Stimulated activated CD4-positive, alpha-beta T cell treated with anti-CD3 and anti-CD28 coated beads, Interleukin-4, amount 100 ng/mL, for 24 hours (primary cell): ENCODE results near the gene GTF3A.

Experiments used
- DNase-seq: peaks from one replicate; pipeline ENCODE4 v3.0.0-alpha.2; 2020

Gene GTF3A

GRCh38 chr13:27449936-27450828, 25.8 kb downstream of the GTF3A start, which contains the start of gene MTIF3:
MTIF3 (minus strand) TSS chr13:27450564; CDS start chr13:27440448, 10,116 bp downstream.
- peak; percentile 96 for DNase-seq

GRCh38 chr13:27450921-27451471, 26.6 kb downstream of the GTF3A start:
- DNase-seq: peak; percentile 28

- DNase-seq: no peak
These were observed 31.0 kb downstream of the GTF3A start for GRCh38 chr13:27455331-27455855.

GRCh38 chr13:27461940-27462584, 37.6 kb downstream of the GTF3A start:
- no peak for DNase-seq

- no peak for DNase-seq
These were observed 39.1 kb downstream of the GTF3A start for GRCh38 chr13:27463500-27463899.

- no peak for DNase-seq
These were observed 41.2 kb downstream of the GTF3A start for GRCh38 chr13:27465611-27466010.

GRCh38 chr13:27466513-27466912, 42.1 kb downstream of the GTF3A start:
- no peak for DNase-seq

GRCh38 chr13:27470075-27470820, 45.8 kb downstream of the GTF3A start:
- no peak for DNase-seq

GRCh38 chr13:27472441-27472840, 48.0 kb downstream of the GTF3A start:
- DNase-seq: no peak

- DNase-seq: no peak
These were observed 48.5 kb downstream of the GTF3A start for GRCh38 chr13:27472941-27473340.

- DNase-seq: no peak
These were observed 50.4 kb downstream of the GTF3A start for GRCh38 chr13:27474751-27475268.

GRCh38 chr13:27476943-27477703, 52.7 kb downstream of the GTF3A start:
- peak; percentile 8 for DNase-seq

GRCh38 chr13:27481766-27482165, 57.3 kb downstream of the GTF3A start:
- peak; percentile 28 for DNase-seq

- no peak for DNase-seq
These were observed 58.6 kb downstream of the GTF3A start for GRCh38 chr13:27482983-27483382.

- no peak for DNase-seq
These were observed 59.0 kb downstream of the GTF3A start for GRCh38 chr13:27483421-27483820.
